Mesothelial cell of epicardium (in vitro differentiated cells): Measurements from ENCODE around the gene SPTLC2. TPM values are rescaled to one million over a fixed set of nuclear protein-coding genes. Genes with fewer than 3 reads are reported as not detected.
A peak's percentile ranks its signal among the peaks of the same experiment; 100 is the strongest.
"Not testable (repeated sequence)": the region's sequence is repeated elsewhere in the genome, so short reads cannot be mapped to it uniquely, and the experiment has no call there.

Experiments
- DNase-seq, 2 experiments: peaks; one replicate each; pipeline ENCODE4 v3.0.0; 2021; ENCODE audit warnings: low spot score in 2 of 2; ENCODE audit not compliant: unreplicated experiment in 2 of 2
- H3K27ac Mint-ChIP-seq: 2 replicates; pipeline ENCODE4 v1.8.0; 2021; ENCODE audit warnings: mixed read lengths
- H3K27me3 Mint-ChIP-seq: 2 replicates; pipeline ENCODE4 v1.8.0; 2021; ENCODE audit warnings: low read depth, mixed read lengths
- H3K36me3 Mint-ChIP-seq: 2 replicates; pipeline ENCODE4 v1.8.0; 2021; ENCODE audit warnings: mixed read lengths
- H3K4me1 Mint-ChIP-seq: 2 replicates; pipeline ENCODE4 v1.8.0; 2021; ENCODE audit warnings: mixed read lengths
- H3K4me3 Mint-ChIP-seq: 2 replicates; pipeline ENCODE4 v1.8.0; 2021; ENCODE audit warnings: mild to moderate bottlenecking, moderate library complexity, mixed read lengths
- H3K9me3 Mint-ChIP-seq: 2 replicates; pipeline ENCODE4 v1.8.0; 2021; ENCODE audit warnings: mixed read lengths
- CTCF ChIP-seq: fragments of 200-600 bp; sonication (generic); IDR thresholded peaks from one replicate; pipeline ENCODE4 v1.5.0; 2021; ENCODE audit warnings: antibody characterized with exemption; ENCODE audit not compliant: unreplicated experiment
- total RNA-seq: library from RNA; stranded (reverse); gene quantifications from 3 replicates; pipeline ENCODE4 v1.2.1, GENCODE V29; 2021

SPTLC2 gene
- total RNA-seq, 1 donor from 2014 or later = 36.6 TPM

- Mint-ChIP-seq H3K27ac (no peak overlapping the region), H3K27me3 (no peaks in the 10 kb centered on the region), H3K4me3 (no peak overlapping the region), H3K36me3 (peaks cover 14% of the 10 kb centered on the region), H3K9me3 (no peaks in the 10 kb centered on the region), H3K4me1 (peaks cover 11% of the 10 kb centered on the region)
- no peak for TF ChIP-seq CTCF
- no peak for DNase-seq
Observed at GRCh38 chr14:77529963-77530362, 86.5 kb downstream of the SPTLC2 start.

DNA sequence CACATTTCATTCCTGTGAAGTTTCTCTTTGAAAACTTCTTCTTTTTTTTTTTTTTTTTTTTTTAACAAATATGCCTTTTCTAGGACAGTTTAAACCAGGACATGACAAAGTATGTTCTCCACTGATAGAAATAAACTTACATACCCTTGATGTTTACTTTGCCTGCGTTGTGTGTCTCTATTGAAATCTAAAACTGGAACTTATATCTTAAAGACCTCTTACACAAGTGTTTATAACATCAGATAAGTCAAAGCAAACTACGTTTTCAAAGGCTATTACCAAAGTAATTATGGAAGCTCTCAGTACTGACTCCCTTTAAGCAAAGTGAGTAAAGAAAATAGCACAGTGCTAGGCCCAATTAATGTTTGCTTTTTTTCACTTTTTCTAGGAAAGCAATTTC, 87.2 kb downstream of the SPTLC2 start:
- Mint-ChIP-seq H3K4me3 (no peak overlapping the region), H3K36me3 (peaks cover 16% of the 10 kb centered on the region)

GRCh38 chr14:77528701-77529100, 87.7 kb downstream of the SPTLC2 start:
- not testable (repeated sequence) for H3K4me3 Mint-ChIP-seq, H3K27ac Mint-ChIP-seq, DNase-seq, H3K27me3 Mint-ChIP-seq, H3K9me3 Mint-ChIP-seq
- Mint-ChIP-seq H3K36me3 (peaks cover 20% of the 10 kb centered on the region), H3K4me1 (peaks cover 11% of the 10 kb centered on the region)

More for the DNA sequence above, 87.2 kb downstream of the SPTLC2 start:
- Mint-ChIP-seq H3K9me3 (no peaks in the 10 kb centered on the region), H3K27me3 (no peaks in the 10 kb centered on the region), H3K4me1 (peaks cover 11% of the 10 kb centered on the region), H3K27ac (no peak overlapping the region)
- DNase-seq = no peak
- TF ChIP-seq CTCF = no peak

DNA sequence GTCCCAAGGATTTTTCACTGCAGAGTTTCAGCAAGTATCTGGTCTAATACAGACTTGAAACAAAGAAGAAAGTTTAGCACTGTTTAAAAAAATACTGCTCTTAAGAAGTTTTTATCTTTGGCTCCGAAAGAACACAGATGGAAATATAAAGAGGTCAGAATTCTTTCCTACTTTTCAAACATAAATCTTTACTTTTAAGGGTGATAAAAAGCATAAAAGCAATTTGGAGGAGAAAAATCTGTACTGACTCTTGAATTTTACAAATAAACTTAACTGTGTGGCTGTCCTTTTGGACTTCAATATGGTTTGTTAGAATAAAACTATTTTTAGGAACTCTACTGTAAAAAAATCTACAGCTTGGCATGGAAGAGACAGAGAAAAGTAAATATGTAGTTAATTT, 90.2 kb downstream of the SPTLC2 start:
- H3K9me3 Mint-ChIP-seq = no peaks in the 10 kb centered on the region
- peak overlapping the region; percentile 63 for H3K27ac Mint-ChIP-seq
- no peak for DNase-seq
- no peak overlapping the region for H3K4me3 Mint-ChIP-seq
- peaks cover 17% of the 10 kb centered on the region for H3K36me3 Mint-ChIP-seq
- H3K4me1 Mint-ChIP-seq = peaks cover 11% of the 10 kb centered on the region
- H3K27me3 Mint-ChIP-seq = no peaks in the 10 kb centered on the region
- TF ChIP-seq CTCF = no peak

- no peak for DNase-seq
- H3K9me3 Mint-ChIP-seq = no peaks in the 10 kb centered on the region
- H3K4me1 Mint-ChIP-seq = peaks cover 11% of the 10 kb centered on the region
- no peak overlapping the region for H3K27ac Mint-ChIP-seq
- no peak overlapping the region for H3K4me3 Mint-ChIP-seq
- no peaks in the 10 kb centered on the region for H3K27me3 Mint-ChIP-seq
- no peak for TF ChIP-seq CTCF
- H3K36me3 Mint-ChIP-seq = peaks cover 28% of the 10 kb centered on the region
Observed at GRCh38 chr14:77524536-77524935, 91.9 kb downstream of the SPTLC2 start.

- H3K36me3 Mint-ChIP-seq = peaks cover 36% of the 10 kb centered on the region
- TF ChIP-seq CTCF = no peak
- H3K27me3 Mint-ChIP-seq = no peaks in the 10 kb centered on the region
- no peak overlapping the region for H3K27ac Mint-ChIP-seq
- no peak overlapping the region for H3K4me3 Mint-ChIP-seq
- DNase-seq = no peak
- H3K9me3 Mint-ChIP-seq = no peaks in the 10 kb centered on the region
- H3K4me1 Mint-ChIP-seq = peaks cover 10% of the 10 kb centered on the region
Observed at GRCh38 chr14:77523109-77523508, 93.3 kb downstream of the SPTLC2 start.
